K562 (cell line): ENCODE results near the gene ADAT2.

Source experiments
- CTCF ChIP-seq, 3 experiments: IDR thresholded peaks in 2 of 3; conservative IDR thresholded peaks in 1 of 3; 2 replicates each; pipeline ENCODE4 v1.5.1; 2011 to 2012; ENCODE audit warnings: low read length in 3 of 3, mild to moderate bottlenecking in 3 of 3, control low read depth in 2 of 3, improper control_type of control experiment in 1 of 3, inconsistent platforms in 1 of 3, low read depth in 1 of 3, mixed read lengths in 1 of 3, moderate library complexity in 1 of 3; ENCODE audit not compliant: insufficient read depth in 2 of 3
- EP300 ChIP-seq: IDR thresholded peaks from 2 replicates; pipeline ENCODE4 v1.6.1; 2012; ENCODE audit warnings: low read length, improper control_type of control experiment
- EZH2 ChIP-seq: IDR thresholded peaks from 2 replicates; pipeline ENCODE4 v1.6.1; 2012; ENCODE audit warnings: low read depth, mild to moderate bottlenecking, inconsistent platforms, low read length, borderline replicate concordance
- HDAC2 ChIP-seq: fragments of 450-650 bp; IDR thresholded peaks from 2 replicates; pipeline ENCODE4 v1.6.1; 2016; ENCODE audit warnings: mild to moderate bottlenecking
- HNRNPH1 ChIP-seq: fragments of 200-400 bp; formaldehyde crosslinking; optimal IDR thresholded peaks from 2 replicates; pipeline ENCODE3; 2017; ENCODE audit warnings: low read depth, mild to moderate bottlenecking, low read length, moderate library complexity
- ZBTB43 ChIP-seq: sonication (generic); formaldehyde crosslinking; IDR thresholded peaks from 2 replicates; pipeline ENCODE4 v1.8.0; 2023; ENCODE audit warnings: mild to moderate bottlenecking, missing genetic modification reagents

GRCh38 chr6:143496974-143497373, 46.5 kb upstream of the ADAT2 start:
- TF ChIP-seq HNRNPH1 (no peak), HDAC2 (no peak), EP300 (no peak), CTCF (IDR thresholded peaks at IDR 0.05 in 2 of 3, conservative IDR thresholded peaks at IDR 0.05 in 1 of 3; ENCODE audit: insufficient read depth in 2 of 3, low read depth in 1 of 3, low read length in 3 of 3) (no peak), EZH2 (no peak), ZBTB43 (no peak)
